HepG2 (cell line): ENCODE data around the gene CLIC1. TPM values are rescaled to one million over a fixed set of nuclear protein-coding genes. Genes with fewer than 3 reads are reported as not detected.

Source experiments
- CHD2 ChIP-seq: IDR thresholded peaks from 2 replicates; pipeline ENCODE4 v1.6.1; 2011; ENCODE audit warnings: low read depth, low read length, improper control_type of control experiment
- ETV6 ChIP-seq: sonication (generic); formaldehyde crosslinking; conservative IDR thresholded peaks from 2 replicates; pipeline ENCODE4 v1.4.0; 2020; ENCODE audit warnings: missing genetic modification reagents
- GMEB1 ChIP-seq: sonication (generic); formaldehyde crosslinking; IDR thresholded peaks from 2 replicates; pipeline ENCODE4 v1.5.1; 2020; ENCODE audit warnings: missing genetic modification reagents, mild to moderate bottlenecking, borderline replicate concordance
- HNF4G ChIP-seq, 2 experiments: sonication (generic) in 1 of 2; formaldehyde crosslinking in 1 of 2; IDR thresholded peaks; 2 replicates each; pipeline versions ENCODE4 v1.4.0 to v1.6.1; 2011 to 2020; ENCODE audit warnings: borderline replicate concordance in 2 of 2, low read depth in 2 of 2, mild to moderate bottlenecking in 2 of 2, low read length in 1 of 2, missing genetic modification reagents in 1 of 2, moderate library complexity in 1 of 2
- KLF12 ChIP-seq: sonication (generic); formaldehyde crosslinking; IDR thresholded peaks from 2 replicates; pipeline ENCODE4 v1.4.0; 2020; ENCODE audit warnings: missing genetic modification reagents, borderline replicate concordance
- NFE2L1 ChIP-seq: sonication (generic); formaldehyde crosslinking; IDR thresholded peaks from 2 replicates; pipeline ENCODE4 v1.4.0; 2020; ENCODE audit warnings: missing genetic modification reagents, mild to moderate bottlenecking, borderline replicate concordance
- NFRKB ChIP-seq: fragments of 450-650 bp; IDR thresholded peaks from 2 replicates; pipeline ENCODE4 v1.6.1; 2017
- POLR2G ChIP-seq: fragments of 200-400 bp; formaldehyde crosslinking; IDR thresholded peaks from 2 replicates; pipeline ENCODE4 v1.6.1; 2018; ENCODE audit warnings: mild to moderate bottlenecking, low read depth, low read length, moderate library complexity
- RAD21 ChIP-seq: fragments of 450-650 bp; formaldehyde crosslinking; IDR thresholded peaks from 2 replicates; pipeline ENCODE4 v1.5.0; 2020; ENCODE audit warnings: mild to moderate bottlenecking
- SALL2 ChIP-seq: sonication (generic); formaldehyde crosslinking; IDR thresholded peaks from 2 replicates; pipeline ENCODE4 v1.8.1; 2023; ENCODE audit warnings: mild to moderate bottlenecking, missing genetic modification reagents, inconsistent platforms
- SP2 ChIP-seq: sonication (generic); formaldehyde crosslinking; IDR thresholded peaks from 2 replicates; pipeline ENCODE4 v1.5.1; 2020; ENCODE audit warnings: mild to moderate bottlenecking, missing genetic modification reagents
- SP4 ChIP-seq: sonication (generic); formaldehyde crosslinking; IDR thresholded peaks from 2 replicates; pipeline ENCODE4 v1.8.1; 2023; ENCODE audit warnings: mild to moderate bottlenecking, missing genetic modification reagents
- SPEN ChIP-seq: sonication (generic); formaldehyde crosslinking; IDR thresholded peaks from 2 replicates; pipeline ENCODE4 v1.5.1; 2020; ENCODE audit warnings: low read depth, mild to moderate bottlenecking, missing genetic modification reagents
- YY1 ChIP-seq: IDR thresholded peaks from 2 replicates; pipeline ENCODE4 v1.6.1; 2011; ENCODE audit warnings: low read length, low read depth, moderate library complexity, mild to moderate bottlenecking; ENCODE audit not compliant: insufficient read depth, insufficient replicate concordance
- ZBED4 ChIP-seq: sonication (generic); formaldehyde crosslinking; IDR thresholded peaks from 2 replicates; pipeline ENCODE4 v1.4.0; 2020; ENCODE audit warnings: missing genetic modification reagents, borderline replicate concordance
- ZFP41 ChIP-seq: sonication (generic); formaldehyde crosslinking; IDR thresholded peaks from 2 replicates; pipeline ENCODE4 v1.4.0; 2020; ENCODE audit warnings: mild to moderate bottlenecking, missing genetic modification reagents, borderline replicate concordance
- ZNF550 ChIP-seq: sonication (generic); formaldehyde crosslinking; IDR thresholded peaks from 2 replicates; pipeline ENCODE4 v1.4.0; 2020; ENCODE audit warnings: mild to moderate bottlenecking, missing genetic modification reagents, borderline replicate concordance
- ZNF598 ChIP-seq: sonication (generic); formaldehyde crosslinking; IDR thresholded peaks from 2 replicates; pipeline ENCODE4 v1.5.1; 2020; ENCODE audit warnings: mild to moderate bottlenecking, missing genetic modification reagents, borderline replicate concordance
- ZNF773 ChIP-seq: sonication (generic); formaldehyde crosslinking; IDR thresholded peaks from 2 replicates; pipeline ENCODE4 v1.4.0; 2020; ENCODE audit warnings: missing genetic modification reagents, borderline replicate concordance
- ZNF782 ChIP-seq: sonication (generic); formaldehyde crosslinking; IDR thresholded peaks from 2 replicates; pipeline ENCODE4 v1.4.0; 2020; ENCODE audit warnings: missing genetic modification reagents, mild to moderate bottlenecking, borderline replicate concordance
- polyA plus RNA-seq, 8 experiments: library from polyadenylated mRNA; depleted of rRNA in 3 of 8; stranded (reverse) in 7 of 8; unstranded in 1 of 8; fragments of >200 nt; fragmentation: Illumina TruSeq in 4 of 8; extraction: Trizol in 4 of 8; gene quantifications; 2 replicates each; pipeline versions ENCODE4 v1.2.1 to v1.2.3, GENCODE V29; 2011 to 2016; ENCODE audit warnings: low read depth in 4 of 8, missing spikeins in 1 of 8, mixed read lengths in 1 of 8; ENCODE audit not compliant: insufficient read depth in 1 of 8
- total RNA-seq, 5 experiments: library from RNA; depleted of rRNA; stranded (reverse); fragments of >200 nt; fragmentation: Illumina TruSeq; extraction: Trizol; gene quantifications; 2 replicates each; pipeline ENCODE4 v1.2.3, GENCODE V29; 2016; ENCODE audit warnings: low read depth in 1 of 5
- TF ChIP-seq, protein P1 (sequence below): sonication (generic); formaldehyde crosslinking; IDR thresholded peaks from 2 replicates; pipeline ENCODE4 v1.8.0; 2022; ENCODE audit warnings: mild to moderate bottlenecking, missing genetic modification reagents, moderate library complexity
- TF ChIP-seq, protein P2 (sequence below): sonication (generic); formaldehyde crosslinking; IDR thresholded peaks from 2 replicates; pipeline ENCODE4 v1.4.0; 2020; ENCODE audit warnings: missing genetic modification reagents; ENCODE audit errors: not compliant biosample characterization

CLIC1 gene
- total and polyA plus RNA-seq, 2 of the 13 experiments (the other 11 are each of a cell fraction or from before 2014, with no cell fraction given): 602 to 891 TPM

GRCh38 chr6:31776989-31777666 is 40.8 kb upstream of the CLIC1 start, which contains the start of gene VWA7 (continued):
- TF ChIP-seq YY1 (no peak), ZNF782 (no peak; the same call in 1 of the 2 replicates), ZNF773 (CRISPR knock-in tag) (no peak), SP4 (peak; percentile 35; the same call in 1 of the 2 replicates), SPEN (CRISPR knock-in tag) (peak; percentile 60), ETV6 (CRISPR knock-in tag) (no peak), RAD21 (CRISPR knock-in tag) (no peak), NFRKB (no peak), GMEB1 (CRISPR knock-in tag) (peak; percentile 53; the same call in 1 of the 2 replicates), ZFP41 (CRISPR knock-in tag) (no peak), ZNF598 (CRISPR knock-in tag) (no peak), SALL2 (CRISPR knock-in tag) (0 out of 2 replicates have a peak, but pooled peaks have one; percentile 30), KLF12 (CRISPR knock-in tag) (no peak), SP2 (CRISPR knock-in tag) (0 out of 2 replicates have a peak, but pooled peaks have one; percentile 19), ZBED4 (CRISPR knock-in tag) (peak; percentile 91; the same call in 1 of the 2 replicates), NFE2L1 (CRISPR knock-in tag) (peak; percentile 58; the same call in 1 of the 2 replicates), HNF4G (IDR thresholded peaks at IDR 0.05; ENCODE audit: borderline replicate concordance, low read depth, low read length) (peak; percentile 14; the same call in 1 of the 2 replicates), HNF4G (CRISPR knock-in tag; IDR thresholded peaks at IDR 0.05; ENCODE audit: borderline replicate concordance, low read depth) (peak; percentile 60; the same call in 1 of the 2 replicates), POLR2G (peak; percentile 82), CHD2 (0 out of 2 replicates have a peak, but pooled peaks have one; percentile 11), ZNF550 (CRISPR knock-in tag) (no peak)
- TF ChIP-seq, protein P1, sequence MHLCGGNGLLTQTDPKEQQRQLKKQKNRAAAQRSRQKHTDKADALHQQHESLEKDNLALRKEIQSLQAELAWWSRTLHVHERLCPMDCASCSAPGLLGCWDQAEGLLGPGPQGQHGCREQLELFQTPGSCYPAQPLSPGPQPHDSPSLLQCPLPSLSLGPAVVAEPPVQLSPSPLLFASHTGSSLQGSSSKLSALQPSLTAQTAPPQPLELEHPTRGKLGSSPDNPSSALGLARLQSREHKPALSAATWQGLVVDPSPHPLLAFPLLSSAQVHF (CRISPR knock-in tag): no peak
- TF ChIP-seq, protein P2, sequence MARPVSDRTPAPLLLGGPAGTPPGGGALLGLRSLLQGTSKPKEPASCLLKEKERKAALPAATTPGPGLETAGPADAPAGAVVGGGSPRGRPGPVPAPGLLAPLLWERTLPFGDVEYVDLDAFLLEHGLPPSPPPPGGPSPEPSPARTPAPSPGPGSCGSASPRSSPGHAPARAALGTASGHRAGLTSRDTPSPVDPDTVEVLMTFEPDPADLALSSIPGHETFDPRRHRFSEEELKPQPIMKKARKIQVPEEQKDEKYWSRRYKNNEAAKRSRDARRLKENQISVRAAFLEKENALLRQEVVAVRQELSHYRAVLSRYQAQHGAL (CRISPR knock-in tag): no peak
